Tibial nerve (tissue), 4 donors: ENCODE measurements around the gene ROBO3.

Experiments
- CTCF ChIP-seq, 5 experiments: fragments of 200-600 bp in 3 of 5; fragments of 450-650 bp in 2 of 5; sonication (generic) in 3 of 5; IDR thresholded peaks; one replicate each; pipeline ENCODE4 v1.5.1; 2016 to 2019; ENCODE audit warnings: antibody characterized with exemption in 5 of 5, mild to moderate bottlenecking in 3 of 5, moderate library complexity in 2 of 5
- EP300 ChIP-seq, 2 donors: sonication (generic); formaldehyde crosslinking; IDR thresholded peaks; one replicate each; pipeline ENCODE4 v1.6.1; 2017; ENCODE audit warnings: antibody characterized with exemption in 2 of 2, mild to moderate bottlenecking in 1 of 2
- POLR2A ChIP-seq, 2 donors: fragments of 450-650 bp; IDR thresholded peaks; one replicate each; pipeline ENCODE4 v1.6.1; 2017; ENCODE audit warnings: antibody characterized with exemption in 2 of 2, mild to moderate bottlenecking in 2 of 2, moderate library complexity in 2 of 2

- TF ChIP-seq CTCF (IDR thresholded peaks at IDR 0.05) (no peak), POLR2A (IDR thresholded peaks at IDR 0.05) (no peak), EP300 (IDR thresholded peaks at IDR 0.05) (no peak)
Measured at GRCh38 chr11:124923296-124923695, 58.1 kb downstream of the ROBO3 start.
